Measurements from ENCODE around the gene OPN3.

The OPN3 gene

DNA sequence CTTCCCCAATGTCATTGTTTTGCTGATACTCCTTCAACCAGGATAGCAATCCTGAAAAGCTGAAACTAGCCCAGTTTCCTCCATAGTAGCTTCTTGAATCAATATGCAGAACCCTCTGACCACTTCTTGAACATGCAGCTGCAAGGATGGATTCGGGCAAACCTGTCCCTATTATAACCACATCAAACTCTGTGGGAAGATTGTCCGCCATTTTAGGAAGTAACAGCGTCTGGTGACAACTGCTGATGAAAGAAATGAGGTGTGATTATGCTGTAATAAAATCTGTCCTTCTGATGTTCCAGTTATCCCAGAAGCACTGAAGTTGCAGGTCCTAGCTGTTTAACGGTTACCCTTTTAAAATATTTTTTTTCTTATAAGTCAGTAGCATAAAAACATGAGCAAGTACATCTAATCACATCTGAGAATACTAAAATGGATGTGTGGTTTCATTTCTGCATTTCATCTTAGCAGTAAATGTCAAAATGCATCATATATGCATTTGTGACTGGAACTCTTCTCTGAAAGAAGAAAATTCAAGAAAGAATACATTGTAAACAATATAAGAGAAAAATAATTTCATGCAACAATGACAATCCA lies 4.5 kb downstream of the OPN3 start:
- Histone ChIP-seq H3K4me1 (ENCODE audit: control extremely low read depth in 1 of 4, control insufficient read depth in 4 of 4, insufficient read depth in 4 of 4, low read length in 3 of 4) (peaks cover 8 to 29% (median 19%) of the 10 kb centered on the region in 4 experiments), H3K36me3 (ENCODE audit: control insufficient read depth in 4 of 4, insufficient read depth in 4 of 4, low read length in 3 of 4) (peaks cover 5 to 24% (median 16%) of the 10 kb centered on the region in 4 experiments), H3K4me3 (ENCODE audit: control insufficient read depth in 1 of 7, extremely low read depth in 1 of 7, insufficient read depth in 4 of 7, low read depth in 2 of 7, low read length in 6 of 7) (no peak overlapping the region), H3K9me3 (ENCODE audit: control extremely low read depth in 1 of 5, control insufficient read depth in 4 of 5, insufficient read depth in 2 of 5, low read depth in 1 of 5, low read length in 4 of 5) (no peaks in the 10 kb centered on the region), H3K27me3 (replicated peaks in 2 of 5; ENCODE audit: control insufficient read depth in 4 of 5, insufficient read depth in 5 of 5, low read length in 4 of 5) (no peaks in the 10 kb centered on the region), H3K27ac (ENCODE audit: insufficient read depth in 1 of 2, low read depth in 1 of 2, low read length in 2 of 2, poor library complexity in 1 of 2, severe bottlenecking in 2 of 2) (no peak overlapping the region)
- POLR2A ChIA-PET = no interaction called here
- no peak for DNase-seq
- no CpG with 5 or more reads among the region's 4 CpGs for WGBS (ENCODE audit: insufficient coverage)
- CTCF ChIA-PET = interaction anchor here (1.9 kb wide), 1 partner anchor 8 kb away, joined by 4 read pairs; no protein-coding TSS in a partner anchor

DNA sequence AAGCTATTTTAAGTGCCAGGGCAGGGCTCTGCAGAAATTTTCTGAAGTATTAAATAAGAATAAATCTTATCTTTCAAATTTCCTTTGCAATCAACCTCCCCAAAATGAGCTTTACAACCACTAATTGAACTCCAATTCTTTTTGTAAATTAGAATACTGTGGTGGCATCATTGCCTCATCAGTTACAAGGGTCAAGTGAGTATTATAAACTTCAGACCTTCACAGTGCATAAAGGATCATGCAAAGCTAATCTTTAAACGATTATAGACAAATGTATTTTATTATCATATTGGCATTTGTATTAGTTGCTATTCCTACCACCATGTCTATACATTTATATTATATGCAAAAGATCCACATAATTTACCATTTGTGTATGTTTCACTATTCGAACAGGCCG lies 7.2 kb downstream of the OPN3 start:
- Histone ChIP-seq H3K27me3 (replicated peaks in 2 of 5; ENCODE audit: control insufficient read depth in 4 of 5, insufficient read depth in 5 of 5, low read length in 4 of 5) (no peaks in the 10 kb centered on the region), H3K36me3 (ENCODE audit: control insufficient read depth in 4 of 4, insufficient read depth in 4 of 4, low read length in 3 of 4) (peaks cover 5 to 24% (median 16%) of the 10 kb centered on the region in 4 experiments), H3K27ac (ENCODE audit: insufficient read depth in 1 of 2, low read depth in 1 of 2, low read length in 2 of 2, poor library complexity in 1 of 2, severe bottlenecking in 2 of 2) (no peak overlapping the region), H3K4me1 (ENCODE audit: control extremely low read depth in 1 of 4, control insufficient read depth in 4 of 4, insufficient read depth in 4 of 4, low read length in 3 of 4) (peaks cover 8 to 16% (median 12%) of the 10 kb centered on the region in 4 experiments), H3K9me3 (ENCODE audit: control extremely low read depth in 1 of 5, control insufficient read depth in 4 of 5, insufficient read depth in 2 of 5, low read depth in 1 of 5, low read length in 4 of 5) (no peaks in the 10 kb centered on the region), H3K4me3 (ENCODE audit: control insufficient read depth in 1 of 7, extremely low read depth in 1 of 7, insufficient read depth in 4 of 7, low read depth in 2 of 7, low read length in 6 of 7) (no peak overlapping the region)
- ChIA-PET CTCF (interaction anchor here (3.0 kb wide), 1 partner anchor 22 kb away, joined by 13 read pairs; no protein-coding TSS in a partner anchor), POLR2A (no interaction called here)
- WGBS (ENCODE audit: insufficient coverage) = no CpG with 5 or more reads among the region's 3 CpGs
- DNase-seq = no peak

DNA sequence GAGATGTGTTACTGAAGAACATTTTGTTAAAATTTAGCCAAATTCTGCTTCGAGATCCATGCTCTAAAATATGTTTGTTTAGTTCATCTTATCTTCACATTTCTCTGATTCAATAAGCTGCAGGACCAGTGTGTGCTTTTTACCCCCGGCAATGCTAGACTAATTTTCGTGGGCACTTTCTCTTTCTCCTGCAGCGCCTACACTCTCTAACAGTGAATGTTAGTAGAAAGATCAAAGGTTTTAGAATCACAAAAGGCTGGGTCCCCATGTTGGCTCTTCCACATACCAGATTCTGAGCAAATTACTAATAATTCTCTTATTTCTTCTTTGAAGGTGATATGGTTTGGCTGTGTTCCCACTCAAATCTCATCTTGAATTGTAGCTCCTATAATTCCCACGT lies 8.5 kb downstream of the OPN3 start:
- CTCF ChIA-PET = interaction anchor here (3.0 kb wide), 1 partner anchor 21 kb away, joined by 13 read pairs; no protein-coding TSS in a partner anchor
- no peak for DNase-seq
- Histone ChIP-seq H3K36me3 (ENCODE audit: control insufficient read depth in 4 of 4, insufficient read depth in 4 of 4, low read length in 3 of 4) (peaks cover 5 to 24% (median 16%) of the 10 kb centered on the region in 4 experiments), H3K27ac (ENCODE audit: insufficient read depth in 1 of 2, low read depth in 1 of 2, low read length in 2 of 2, poor library complexity in 1 of 2, severe bottlenecking in 2 of 2) (no peak overlapping the region), H3K4me3 (ENCODE audit: control insufficient read depth in 1 of 7, extremely low read depth in 1 of 7, insufficient read depth in 4 of 7, low read depth in 2 of 7, low read length in 6 of 7) (no peak overlapping the region), H3K9me3 (ENCODE audit: control extremely low read depth in 1 of 5, control insufficient read depth in 4 of 5, insufficient read depth in 2 of 5, low read depth in 1 of 5, low read length in 4 of 5) (no peaks in the 10 kb centered on the region), H3K4me1 (ENCODE audit: control extremely low read depth in 1 of 4, control insufficient read depth in 4 of 4, insufficient read depth in 4 of 4, low read length in 3 of 4) (peaks cover 0 to 12% (median 9%) of the 10 kb centered on the region in 4 experiments), H3K27me3 (replicated peaks in 2 of 5; ENCODE audit: control insufficient read depth in 4 of 5, insufficient read depth in 5 of 5, low read length in 4 of 5) (no peaks in the 10 kb centered on the region)
- 93% methylated on average over 3 of the region's 5 CpGs for WGBS (ENCODE audit: insufficient coverage)
- POLR2A ChIA-PET = no interaction called here

DNA sequence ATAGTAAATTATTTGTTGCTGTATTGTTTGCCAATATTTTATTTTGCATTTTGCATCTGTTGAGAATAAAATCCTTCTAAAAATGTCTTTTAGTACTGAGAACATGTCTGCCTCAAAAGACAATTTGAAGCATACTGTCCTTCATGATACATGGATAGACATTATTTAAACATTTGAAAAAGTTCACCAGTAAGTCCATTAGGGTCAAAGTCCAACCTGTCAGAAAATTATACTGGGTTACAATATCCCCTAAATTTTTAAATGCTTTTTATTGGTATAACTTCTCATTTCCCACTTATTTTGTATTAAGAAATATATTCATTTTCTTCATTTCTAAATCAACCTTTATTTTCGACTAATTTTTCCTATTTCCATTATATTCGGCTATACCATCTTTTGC lies 9.3 kb downstream of the OPN3 start:
- POLR2A ChIA-PET = no interaction called here
- Histone ChIP-seq H3K9me3 (ENCODE audit: control extremely low read depth in 1 of 5, control insufficient read depth in 4 of 5, insufficient read depth in 2 of 5, low read depth in 1 of 5, low read length in 4 of 5) (no peaks in the 10 kb centered on the region), H3K4me1 (ENCODE audit: control extremely low read depth in 1 of 4, control insufficient read depth in 4 of 4, insufficient read depth in 4 of 4, low read length in 3 of 4) (peaks cover 0 to 12% (median 9%) of the 10 kb centered on the region in 4 experiments), H3K36me3 (ENCODE audit: control insufficient read depth in 4 of 4, insufficient read depth in 4 of 4, low read length in 3 of 4) (peaks cover 5 to 24% (median 16%) of the 10 kb centered on the region in 4 experiments), H3K4me3 (ENCODE audit: control insufficient read depth in 1 of 7, extremely low read depth in 1 of 7, insufficient read depth in 4 of 7, low read depth in 2 of 7, low read length in 6 of 7) (no peak overlapping the region), H3K27ac (ENCODE audit: insufficient read depth in 1 of 2, low read depth in 1 of 2, low read length in 2 of 2, poor library complexity in 1 of 2, severe bottlenecking in 2 of 2) (no peak overlapping the region), H3K27me3 (replicated peaks in 2 of 5; ENCODE audit: control insufficient read depth in 4 of 5, insufficient read depth in 5 of 5, low read length in 4 of 5) (no peaks in the 10 kb centered on the region)
- DNase-seq = no peak
- WGBS (ENCODE audit: insufficient coverage) = no CpG with 5 or more reads among the region's 2 CpGs
- CTCF ChIA-PET = no interaction called here

DNA sequence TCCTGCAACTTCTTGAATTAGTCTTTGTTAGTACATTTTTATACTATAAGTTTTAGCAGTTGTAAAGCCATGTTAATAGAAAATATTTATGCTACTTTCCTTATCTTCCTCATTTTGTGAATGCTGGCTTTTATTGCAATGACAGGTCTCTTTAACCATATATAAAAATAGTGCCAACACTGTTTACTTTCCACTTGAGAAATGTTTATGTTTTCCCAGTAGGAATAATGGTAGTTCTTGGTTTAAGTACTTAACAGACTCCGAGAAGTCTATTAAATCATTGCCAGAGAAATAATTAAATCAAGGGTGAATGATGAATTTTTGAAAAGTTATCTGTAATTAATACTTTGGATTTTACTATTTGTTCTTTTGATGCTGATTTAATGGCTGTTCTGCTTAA lies 9.7 kb downstream of the OPN3 start:
- ChIA-PET POLR2A (interaction anchor here (0.6 kb wide), 1 partner anchor 25 kb away, joined by 3 read pairs; no protein-coding TSS in a partner anchor), CTCF (interaction anchor here (2.1 kb wide), 1 partner anchor 19 kb away, joined by 12 read pairs; no protein-coding TSS in a partner anchor)
- Histone ChIP-seq H3K9me3 (ENCODE audit: control extremely low read depth in 1 of 5, control insufficient read depth in 4 of 5, insufficient read depth in 2 of 5, low read depth in 1 of 5, low read length in 4 of 5) (no peaks in the 10 kb centered on the region), H3K4me3 (ENCODE audit: control insufficient read depth in 1 of 7, extremely low read depth in 1 of 7, insufficient read depth in 4 of 7, low read depth in 2 of 7, low read length in 6 of 7) (no peak overlapping the region), H3K4me1 (ENCODE audit: control extremely low read depth in 1 of 4, control insufficient read depth in 4 of 4, insufficient read depth in 4 of 4, low read length in 3 of 4) (peaks cover 0 to 12% (median 9%) of the 10 kb centered on the region in 4 experiments), H3K36me3 (ENCODE audit: control insufficient read depth in 4 of 4, insufficient read depth in 4 of 4, low read length in 3 of 4) (peaks cover 3 to 20% (median 14%) of the 10 kb centered on the region in 4 experiments), H3K27ac (ENCODE audit: insufficient read depth in 1 of 2, low read depth in 1 of 2, low read length in 2 of 2, poor library complexity in 1 of 2, severe bottlenecking in 2 of 2) (no peak overlapping the region), H3K27me3 (replicated peaks in 2 of 5; ENCODE audit: control insufficient read depth in 4 of 5, insufficient read depth in 5 of 5, low read length in 4 of 5) (no peaks in the 10 kb centered on the region)
- DNase-seq = no peak
- no CpG with 5 or more reads among the region's 1 CpG for WGBS (ENCODE audit: insufficient coverage)

DNA sequence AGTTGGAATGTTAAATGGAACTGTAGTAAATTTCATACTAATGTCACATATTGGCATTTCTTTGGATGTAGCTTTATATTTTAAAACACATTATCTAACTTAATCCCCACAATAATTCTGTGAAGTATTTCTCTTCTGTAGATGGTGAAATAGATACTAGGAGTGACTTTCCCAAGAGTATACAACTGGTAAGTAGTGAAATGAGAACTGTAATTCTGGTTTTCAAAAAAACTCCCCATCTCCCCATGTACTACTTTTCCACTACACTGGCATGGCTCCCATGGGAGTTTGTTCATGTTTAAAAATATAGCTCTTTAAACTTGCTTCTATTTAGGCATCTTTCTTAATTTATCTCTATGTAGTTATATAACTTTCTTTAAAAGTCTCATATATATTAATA lies 10.2 kb downstream of the OPN3 start:
- no peaks in the 10 kb centered on the region for H3K9me3 ChIP-seq (ENCODE audit: control extremely low read depth in 1 of 5, control insufficient read depth in 4 of 5, insufficient read depth in 2 of 5, low read depth in 1 of 5, low read length in 4 of 5)
- H3K27me3 ChIP-seq (replicated peaks in 2 of 5; ENCODE audit: control insufficient read depth in 4 of 5, insufficient read depth in 5 of 5, low read length in 4 of 5) = no peaks in the 10 kb centered on the region
- peaks cover 3 to 15% (median 10%) of the 10 kb centered on the region in 4 experiments for H3K36me3 ChIP-seq (ENCODE audit: control insufficient read depth in 4 of 4, insufficient read depth in 4 of 4, low read length in 3 of 4)
- no peak for DNase-seq
- H3K4me3 ChIP-seq (ENCODE audit: control insufficient read depth in 1 of 7, extremely low read depth in 1 of 7, insufficient read depth in 4 of 7, low read depth in 2 of 7, low read length in 6 of 7) = no peak overlapping the region
- H3K4me1 ChIP-seq (ENCODE audit: control extremely low read depth in 1 of 4, control insufficient read depth in 4 of 4, insufficient read depth in 4 of 4, low read length in 3 of 4) = peaks cover 0 to 12% (median 9%) of the 10 kb centered on the region in 4 experiments
- CTCF ChIA-PET = interaction anchor here (1.2 to 2.1 kb wide), 3 partner anchors 18 to 99 kb away, joined by 4 to 12 read pairs (median 5); no protein-coding TSS in a partner anchor
- H3K27ac ChIP-seq (ENCODE audit: insufficient read depth in 1 of 2, low read depth in 1 of 2, low read length in 2 of 2, poor library complexity in 1 of 2, severe bottlenecking in 2 of 2) = no peak overlapping the region
- POLR2A ChIA-PET = interaction anchor here (0.6 kb wide), 1 partner anchor 25 kb away, joined by 3 read pairs; no protein-coding TSS in a partner anchor
